PC-3 (cell line): ENCODE data around the gene MAP3K8.
A peak's percentile ranks its signal among the peaks of the same experiment; 100 is the strongest.

Experiments used
- EZH2 ChIP-seq: fragments of 300-600 bp; sonication (generic); IDR thresholded peaks from one replicate; pipeline ENCODE4 v1.6.1; 2017; ENCODE audit warnings: antibody characterized with exemption, mild to moderate bottlenecking, low read length; ENCODE audit not compliant: unreplicated experiment
- TF ChIP-seq, protein P1 (sequence below): fragments of 300-600 bp; sonication (generic); conservative IDR thresholded peaks from 2 replicates; pipeline ENCODE4 v1.5.1; 2017; ENCODE audit warnings: antibody characterized with exemption, low read depth, mild to moderate bottlenecking, low read length

DNA sequence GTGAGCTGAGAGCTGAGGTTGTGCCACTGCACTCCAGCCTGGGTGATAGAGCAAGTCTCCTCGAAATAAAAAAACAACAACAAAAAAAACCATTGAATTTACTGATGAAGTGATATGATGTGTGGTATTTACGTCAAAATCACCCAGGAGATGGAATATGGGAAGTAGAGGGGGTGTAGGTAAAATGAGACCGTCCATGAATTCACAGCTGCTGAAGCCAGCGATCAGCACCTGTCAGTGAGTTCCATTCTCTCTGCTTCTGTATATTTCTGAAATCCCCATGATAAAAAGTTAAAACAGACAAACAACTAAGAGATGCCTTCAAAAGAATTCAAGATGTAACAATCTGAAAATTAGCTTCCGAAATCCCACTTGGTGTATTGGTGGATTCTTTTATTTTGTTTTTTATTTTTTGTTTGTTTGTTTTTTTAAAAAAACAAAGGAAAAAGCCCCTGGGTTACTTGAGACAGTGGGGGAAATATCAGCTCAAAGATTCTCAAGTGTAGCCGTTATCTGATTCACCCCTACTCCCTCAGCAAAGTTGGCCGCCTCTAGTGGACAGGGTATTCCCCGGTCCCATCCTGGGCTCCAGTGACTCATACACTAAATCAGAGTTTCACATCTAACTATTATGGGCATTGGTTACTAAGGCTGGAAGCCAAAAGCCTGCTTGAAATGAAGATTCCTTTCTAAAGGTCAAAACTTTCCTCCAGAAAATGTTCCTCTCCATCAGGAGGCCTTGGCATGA, 76.4 kb downstream of the MAP3K8 start:
- TF ChIP-seq EZH2: no peak
- TF ChIP-seq, protein P1, sequence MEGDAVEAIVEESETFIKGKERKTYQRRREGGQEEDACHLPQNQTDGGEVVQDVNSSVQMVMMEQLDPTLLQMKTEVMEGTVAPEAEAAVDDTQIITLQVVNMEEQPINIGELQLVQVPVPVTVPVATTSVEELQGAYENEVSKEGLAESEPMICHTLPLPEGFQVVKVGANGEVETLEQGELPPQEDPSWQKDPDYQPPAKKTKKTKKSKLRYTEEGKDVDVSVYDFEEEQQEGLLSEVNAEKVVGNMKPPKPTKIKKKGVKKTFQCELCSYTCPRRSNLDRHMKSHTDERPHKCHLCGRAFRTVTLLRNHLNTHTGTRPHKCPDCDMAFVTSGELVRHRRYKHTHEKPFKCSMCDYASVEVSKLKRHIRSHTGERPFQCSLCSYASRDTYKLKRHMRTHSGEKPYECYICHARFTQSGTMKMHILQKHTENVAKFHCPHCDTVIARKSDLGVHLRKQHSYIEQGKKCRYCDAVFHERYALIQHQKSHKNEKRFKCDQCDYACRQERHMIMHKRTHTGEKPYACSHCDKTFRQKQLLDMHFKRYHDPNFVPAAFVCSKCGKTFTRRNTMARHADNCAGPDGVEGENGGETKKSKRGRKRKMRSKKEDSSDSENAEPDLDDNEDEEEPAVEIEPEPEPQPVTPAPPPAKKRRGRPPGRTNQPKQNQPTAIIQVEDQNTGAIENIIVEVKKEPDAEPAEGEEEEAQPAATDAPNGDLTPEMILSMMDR: peak; percentile 47
